BJ (cell line): ENCODE measurements around the gene SARDH. TPM values are rescaled to one million over a fixed set of nuclear protein-coding genes. Genes with fewer than 3 reads are reported as not detected.

Source experiments
- CTCF ChIA-PET: fragments of 350-600 bp; formaldehyde crosslinking; extraction: SDS; loops from one replicate; lab custom pipeline; 2021; ENCODE audit warnings: antibody characterized with exemption, inconsistent platforms; lab: Yijun Ruan, JAX
- POLR2A ChIA-PET: fragments of 300-600 bp; sonication (Branson Sonifier 250); formaldehyde crosslinking; extraction: SDS; loops from one replicate; lab custom pipeline; 2021; ENCODE audit warnings: antibody characterized with exemption; lab: Charles Lee
- DNase-seq: peaks from one replicate; pipeline ENCODE4 v3.0.0-alpha.2; 2011; ENCODE audit warnings: low read depth
- H3K27me3 ChIP-seq: 2 replicates; pipeline ENCODE4 v1.6.0; 2011; ENCODE audit warnings: low read length; ENCODE audit not compliant: control insufficient read depth, insufficient read depth
- H3K36me3 ChIP-seq: 2 replicates; pipeline ENCODE4 v1.5.1; 2011; ENCODE audit warnings: low read length; ENCODE audit not compliant: control insufficient read depth, insufficient read depth
- H3K4me3 ChIP-seq: 2 replicates; pipeline ENCODE4 v1.5.1; 2011; ENCODE audit warnings: low read depth, mild to moderate bottlenecking, control low read depth, low read length
- CTCF ChIP-seq: IDR thresholded peaks from 2 replicates; pipeline ENCODE4 v1.5.1; 2011; ENCODE audit warnings: low read depth, mild to moderate bottlenecking, control low read depth, inconsistent platforms, low read length, moderate library complexity; ENCODE audit not compliant: insufficient read depth
- polyA plus RNA-seq: library from polyadenylated mRNA; depleted of rRNA; stranded (reverse); fragments of >200 nt; gene quantifications from 2 replicates; pipeline ENCODE4 v1.2.3, GENCODE V29; 2011

Gene SARDH
- polyA plus RNA-seq, 1 experiment: 0.53 TPM

- TF ChIP-seq CTCF: no peak
- Histone ChIP-seq H3K4me3 (no peak overlapping the region), H3K27me3 (peaks cover 20% of the 10 kb centered on the region), H3K36me3 (no peaks in the 10 kb centered on the region)
- ChIA-PET POLR2A (no interaction called here), CTCF (interaction anchor here (0.6 kb wide), 1 partner anchor 100 kb away, joined by 3 read pairs; no protein-coding TSS in a partner anchor)
- no peak for DNase-seq
Measured at GRCh38 chr9:133633681-133634080, 104.5 kb downstream of the SARDH start.

GRCh38 chr9:133632806-133633680 lies 105.1 kb downstream of the SARDH start:
- ChIA-PET POLR2A (no interaction called here), CTCF (no interaction called here)
- H3K36me3 ChIP-seq: no peaks in the 10 kb centered on the region
- H3K4me3 ChIP-seq: no peak overlapping the region
- H3K27me3 ChIP-seq: peaks cover 20% of the 10 kb centered on the region
- DNase-seq: no peak
- no peak for TF ChIP-seq CTCF

- CTCF ChIA-PET: no interaction called here
- POLR2A ChIA-PET: no interaction called here
- no peak for DNase-seq
Measured at GRCh38 chr9:133631111-133631510, 107.0 kb downstream of the SARDH start.

GRCh38 chr9:133629221-133630110 lies 108.7 kb downstream of the SARDH start:
- CTCF ChIA-PET: interaction anchor here (1.2 kb wide), 1 partner anchor 13 kb away, joined by 3 read pairs; no protein-coding TSS in a partner anchor
- DNase-seq: no peak
- Histone ChIP-seq H3K36me3 (no peaks in the 10 kb centered on the region), H3K27me3 (peaks cover 9% of the 10 kb centered on the region), H3K4me3 (no peak overlapping the region)
- POLR2A ChIA-PET: no interaction called here
- TF ChIP-seq CTCF: no peak

More at GRCh38 chr9:133631111-133631510, 107.0 kb downstream of the SARDH start:
- no peak overlapping the region for H3K4me3 ChIP-seq
- H3K27me3 ChIP-seq: peaks cover 10% of the 10 kb centered on the region
- no peak for TF ChIP-seq CTCF
- no peaks in the 10 kb centered on the region for H3K36me3 ChIP-seq

- no peak for TF ChIP-seq CTCF
- Histone ChIP-seq H3K4me3 (no peak overlapping the region), H3K36me3 (no peaks in the 10 kb centered on the region), H3K27me3 (peaks cover 7% of the 10 kb centered on the region)
- DNase-seq: no peak
- POLR2A ChIA-PET: no interaction called here
- CTCF ChIA-PET: interaction anchor here (1.2 kb wide), 1 partner anchor 14 kb away, joined by 3 read pairs; no protein-coding TSS in a partner anchor
Measured at GRCh38 chr9:133628766-133629165, 109.4 kb downstream of the SARDH start.
